Calu3 (cell line): Measurements from ENCODE around the gene RIMKLB. TPM values are rescaled to one million over a fixed set of nuclear protein-coding genes. Genes with fewer than 3 reads are reported as not detected.

Source experiments
- BruUV-seq: library from RNA; stranded (reverse); fragments of 400-500 nt; replicated peaks from 2 replicates; lab custom pipeline; 2021; lab: Mats Ljungman, UMichigan
- CTCF ChIA-PET: fragments of 300-600 bp; sonication (Branson Sonifier 250); formaldehyde crosslinking; loops from one replicate; lab custom pipeline; 2022; ENCODE audit warnings: antibody characterized with exemption; lab: Charles Lee
- DNase-seq: peaks from one replicate; pipeline ENCODE4 v3.0.0; 2022
- H3K27ac Mint-ChIP-seq: one replicate; pipeline ENCODE4 v1.8.0; 2022; ENCODE audit warnings: mixed read lengths; ENCODE audit not compliant: unreplicated experiment
- H3K27me3 Mint-ChIP-seq: one replicate; pipeline ENCODE4 v1.8.0; 2022; ENCODE audit warnings: mixed read lengths; ENCODE audit not compliant: unreplicated experiment
- H3K36me3 Mint-ChIP-seq: one replicate; pipeline ENCODE4 v1.8.0; 2022; ENCODE audit warnings: mild to moderate bottlenecking, moderate library complexity, mixed read lengths; ENCODE audit not compliant: insufficient read depth, unreplicated experiment
- H3K4me1 Mint-ChIP-seq: one replicate; pipeline ENCODE4 v1.8.0; 2022; ENCODE audit warnings: mild to moderate bottlenecking, low read depth, mixed read lengths; ENCODE audit not compliant: unreplicated experiment
- H3K4me3 Mint-ChIP-seq: one replicate; pipeline ENCODE4 v1.8.0; 2022; ENCODE audit warnings: mild to moderate bottlenecking, low read depth, moderate library complexity, mixed read lengths; ENCODE audit not compliant: unreplicated experiment
- H3K9me3 Mint-ChIP-seq: one replicate; pipeline ENCODE4 v1.8.0; 2022; ENCODE audit warnings: low read depth, mixed read lengths; ENCODE audit not compliant: unreplicated experiment
- CTCF ChIP-seq: fragments of 200-600 bp; IDR thresholded peaks from one replicate; pipeline ENCODE4 v1.8.0; 2022; ENCODE audit warnings: antibody characterized with exemption; ENCODE audit not compliant: unreplicated experiment
- intact Hi-C: fragments of 100-400 bp; cut with micrococcal nuclease; formaldehyde crosslinking; loops from one replicate; pipeline ENCODE4 v1.10.0; 2022; ENCODE audit not compliant: unreplicated experiment
- total RNA-seq: library from RNA; stranded (reverse); gene quantifications from 2 replicates; pipeline ENCODE4 v1.2.3, GENCODE V29; 2022

The RIMKLB gene
- total RNA-seq, 1 experiment from 2014 or later = 36.3 TPM

- Mint-ChIP-seq H3K27me3 (no peaks in the 10 kb centered on the region), H3K4me1 (peaks cover 12% of the 10 kb centered on the region), H3K4me3 (no peak overlapping the region), H3K9me3 (peaks cover 2% of the 10 kb centered on the region), H3K27ac (peak overlapping the region; percentile 33), H3K36me3 (no peaks in the 10 kb centered on the region)
- intact Hi-C loops = no loop called here
- CTCF ChIA-PET = no interaction called here
- no TSS peak for BruUV-seq
- no peak for TF ChIP-seq CTCF
- no peak for DNase-seq
Observed at GRCh38 chr12:8675591-8676036, 22.2 kb upstream of the RIMKLB start.

GRCh38 chr12:8676651-8677050 is 21.1 kb upstream of the RIMKLB start:
- Mint-ChIP-seq H3K36me3 (peaks cover 5% of the 10 kb centered on the region), H3K4me3 (no peak overlapping the region), H3K27ac (no peak overlapping the region), H3K27me3 (no peaks in the 10 kb centered on the region), H3K4me1 (peaks cover 16% of the 10 kb centered on the region), H3K9me3 (peaks cover 2% of the 10 kb centered on the region)
- CTCF ChIA-PET = interaction anchor here (0.6 to 1.4 kb wide), 4 partner anchors 132 to 373 kb away, joined by 3 to 5 read pairs (median 4); no protein-coding TSS in a partner anchor
- no TSS peak for BruUV-seq
- no peak for TF ChIP-seq CTCF
- DNase-seq = no peak
- intact Hi-C loops = no loop called here

GRCh38 chr12:8677362-8677761 is 20.4 kb upstream of the RIMKLB start:
- CTCF ChIA-PET = interaction anchor here (1.3 to 1.4 kb wide), 2 partner anchors 133 to 213 kb away, joined by 4 read pairs; no protein-coding TSS in a partner anchor
- peaks cover 23% of the 10 kb centered on the region for H3K4me1 Mint-ChIP-seq
- no peak overlapping the region for H3K27ac Mint-ChIP-seq
- no peak for TF ChIP-seq CTCF
- BruUV-seq = no TSS peak
- H3K36me3 Mint-ChIP-seq = peaks cover 12% of the 10 kb centered on the region
- no peaks in the 10 kb centered on the region for H3K27me3 Mint-ChIP-seq
- DNase-seq = no peak
- no peaks in the 10 kb centered on the region for H3K9me3 Mint-ChIP-seq
- no peak overlapping the region for H3K4me3 Mint-ChIP-seq
- intact Hi-C loops = no loop called here

- BruUV-seq = no TSS peak
- H3K36me3 Mint-ChIP-seq = peaks cover 14% of the 10 kb centered on the region
- CTCF ChIA-PET = no interaction called here
Observed at GRCh38 chr12:8678661-8679111, 19.1 kb upstream of the RIMKLB start.

More at GRCh38 chr12:8678661-8679111, 19.1 kb upstream of the RIMKLB start:
- no peak for DNase-seq
- Mint-ChIP-seq H3K4me3 (no peak overlapping the region), H3K4me1 (peaks cover 23% of the 10 kb centered on the region), H3K27ac (no peak overlapping the region), H3K27me3 (no peaks in the 10 kb centered on the region), H3K9me3 (no peaks in the 10 kb centered on the region)
- intact Hi-C loops = no loop called here
- TF ChIP-seq CTCF = no peak
